Stimulated activated CD8-positive, alpha-beta memory T cell treated with anti-CD3 and anti-CD28 coated beads, Interleukin-12 subunit alpha, Interleukin-12 subunit beta, amount 100 ng/mL, for 1 hour (primary cell): ENCODE results near the gene LRRC27.

Experiments used
- DNase-seq: peaks from one replicate; pipeline ENCODE4 v3.0.0-alpha.2; 2020; ENCODE audit warnings: low read depth

Gene LRRC27

GRCh38 chr10:132427006-132427771 lies 95.2 kb downstream of the LRRC27 start:
- no peak for DNase-seq

GRCh38 chr10:132427939-132428367 lies 96.0 kb downstream of the LRRC27 start:
- no peak for DNase-seq

- DNase-seq = no peak
These were observed 96.5 kb downstream of the LRRC27 start for GRCh38 chr10:132428486-132428995.
